ENCODE results near the gene SYNCRIP.

GRCh38 chr6:85581572-85581971 is 61.1 kb downstream of the SYNCRIP start:
- TF ChIP-seq CTCF (conservative IDR thresholded peaks at IDR 0.05) (no peak), ZFX (IDR thresholded peaks at IDR 0.05) (no peak)

Data from C4-2B (cell line).